GM19324 (cell line): Measurements from ENCODE around the gene ANGPTL4.
"Not testable (repeated sequence)": the region's sequence is repeated elsewhere in the genome, so short reads cannot be mapped to it uniquely, and the experiment has no call there.

ENCODE experiments used
- ATAC-seq: cut with Tn5 transposase; IDR thresholded peaks from one replicate; pipeline ENCODE4 v1.9.1; 2021; ENCODE audit warnings: mild to moderate bottlenecking, moderate library complexity; ENCODE audit not compliant: unreplicated experiment, low FRiP score

ANGPTL4 gene

DNA sequence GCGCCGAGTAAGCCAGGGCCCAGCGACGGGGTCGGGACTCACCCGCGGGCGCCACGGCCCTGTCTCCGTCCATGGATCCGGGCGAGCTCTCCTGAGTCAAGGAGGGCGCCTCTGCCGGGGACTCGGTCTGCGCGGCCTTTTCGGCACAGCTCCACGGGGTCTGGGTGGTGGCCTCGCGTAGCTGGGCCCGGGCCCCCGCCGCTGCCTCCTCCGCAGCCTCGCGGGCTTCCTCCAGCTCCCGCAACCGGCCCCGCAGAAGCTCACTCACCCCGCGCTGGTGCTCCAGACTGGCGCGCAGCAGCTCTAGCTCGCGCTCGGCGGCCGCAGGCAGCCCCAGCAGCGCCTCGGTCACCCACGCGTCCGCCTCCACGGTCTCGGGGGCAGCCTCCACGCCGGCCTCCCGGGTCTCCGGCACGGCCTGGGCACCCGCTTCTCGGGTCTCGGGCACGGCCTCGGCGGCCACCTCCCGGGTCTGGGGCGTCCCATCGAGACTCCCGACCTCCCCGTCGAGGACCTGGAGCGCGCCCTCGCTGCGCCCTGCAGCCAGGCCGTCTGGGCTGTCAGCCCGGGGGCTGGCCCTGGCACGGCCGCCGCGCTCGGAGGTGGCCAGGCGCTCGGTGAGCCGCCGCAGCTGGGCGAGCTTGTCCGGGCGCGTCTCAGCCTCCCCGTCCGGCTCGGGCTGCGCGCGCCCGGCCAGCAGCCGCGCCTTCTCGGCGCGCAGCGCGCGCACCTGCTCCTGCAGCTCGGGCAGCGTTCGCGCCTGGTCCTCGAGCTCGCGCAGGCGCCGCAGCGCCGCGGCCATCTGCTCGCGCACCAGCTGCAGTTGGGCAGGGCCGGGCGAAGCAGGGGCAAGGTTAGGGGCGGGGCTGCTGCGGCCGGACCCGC is 29.3 kb upstream of the ANGPTL4 start:
- ATAC-seq, result no peak

DNA sequence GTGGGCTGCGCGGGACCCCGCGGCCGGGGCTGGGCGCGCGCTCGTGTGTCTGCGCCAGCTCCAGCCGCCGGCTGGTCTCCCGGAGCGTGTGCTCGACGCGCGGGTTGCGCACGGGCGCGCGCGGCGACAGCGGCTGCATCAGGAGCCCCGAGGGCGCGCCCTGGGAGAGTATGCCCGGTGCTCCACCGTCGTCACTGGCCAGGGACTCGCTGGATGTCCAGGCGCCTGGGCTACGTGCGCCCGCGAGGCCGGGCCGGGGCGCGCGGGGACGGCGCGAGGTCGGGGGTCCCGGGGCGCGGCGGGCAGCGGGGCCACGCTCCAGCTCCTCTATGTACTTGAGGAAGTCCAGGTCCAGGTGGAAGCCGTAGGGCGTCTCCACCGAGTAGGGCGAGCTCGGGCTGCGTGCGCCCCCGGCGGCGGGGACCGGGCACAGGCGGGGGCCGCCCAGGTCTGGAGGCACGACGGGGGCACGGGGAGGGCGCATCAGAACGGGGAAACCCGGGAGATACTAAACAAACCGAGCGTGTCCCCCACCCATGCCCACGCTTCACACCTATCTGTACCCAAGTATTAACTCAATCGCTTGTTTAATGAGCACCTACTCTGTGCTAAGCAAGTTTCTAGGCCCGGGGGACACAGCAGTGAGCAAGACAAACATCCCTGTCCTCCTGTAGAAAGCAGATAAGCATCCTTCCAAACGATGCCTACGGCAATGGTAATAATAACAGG is 28.4 kb upstream of the ANGPTL4 start:
- ATAC-seq, result no peak

DNA sequence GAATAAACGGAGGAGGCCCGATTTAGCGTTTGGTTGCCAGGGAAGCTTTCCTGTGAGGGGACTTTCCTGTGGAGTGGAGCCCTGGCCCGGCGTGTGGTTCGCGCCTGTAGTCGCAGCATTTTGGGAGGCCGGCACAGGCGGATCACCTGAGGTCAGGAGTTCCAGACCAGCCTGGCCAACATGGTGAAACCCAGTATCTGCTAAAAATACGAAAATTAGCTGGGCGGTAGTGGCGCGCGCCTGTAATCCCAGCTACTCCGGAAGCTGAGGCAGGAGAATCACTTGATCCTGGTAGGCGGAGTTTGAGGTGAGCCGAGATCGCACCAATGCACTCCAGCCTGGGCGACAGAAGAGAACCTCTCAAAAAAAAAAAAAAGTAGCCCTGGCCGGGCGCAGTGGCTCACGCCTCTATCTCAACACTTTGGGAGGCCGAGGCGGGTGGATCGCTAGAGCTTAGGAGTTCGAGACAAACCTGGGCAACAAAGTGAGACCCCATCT is 27.8 kb upstream of the ANGPTL4 start:
- ATAC-seq, result no peak

DNA sequence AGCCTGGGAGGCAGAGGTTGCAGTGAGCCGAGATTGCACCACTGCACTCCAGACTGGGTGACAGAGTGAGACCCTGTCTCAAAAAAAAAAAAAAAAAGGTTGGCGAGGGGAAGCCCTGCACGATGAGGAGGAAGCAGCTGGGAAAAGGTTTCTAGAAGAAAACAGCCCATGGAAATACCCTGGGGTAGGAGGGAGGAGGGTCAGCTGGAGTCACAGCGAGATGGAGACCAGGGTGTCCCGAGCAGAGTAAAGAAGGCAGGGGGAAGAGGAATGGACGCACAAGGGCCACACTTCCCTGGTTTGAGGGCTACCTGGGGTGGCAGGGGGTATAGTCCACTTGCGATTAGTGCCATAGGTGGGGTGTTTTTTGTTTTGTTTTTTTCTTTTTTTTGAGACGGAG is 27.3 kb upstream of the ANGPTL4 start:
- ATAC-seq, result no peak

DNA sequence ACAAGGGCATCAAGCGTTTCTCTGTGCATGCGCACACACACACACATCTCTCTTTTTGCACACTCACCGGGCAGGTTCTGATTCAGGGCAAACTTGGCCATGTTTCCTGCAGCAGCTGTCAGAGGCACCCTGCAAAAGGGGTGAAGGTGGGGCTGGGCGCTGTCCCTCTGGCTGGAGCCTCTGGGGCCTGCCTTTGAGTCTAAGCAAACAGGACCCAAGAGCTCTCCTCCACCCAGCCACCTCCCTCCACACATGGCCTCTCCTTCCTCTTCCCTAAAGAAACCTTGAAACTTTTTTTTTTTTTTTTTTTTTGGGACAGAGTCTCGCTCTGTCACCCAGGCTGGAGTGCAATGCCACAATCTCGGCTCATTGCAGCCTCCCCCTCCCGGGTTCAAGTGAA is 26.2 kb upstream of the ANGPTL4 start:
- no peak for ATAC-seq

DNA sequence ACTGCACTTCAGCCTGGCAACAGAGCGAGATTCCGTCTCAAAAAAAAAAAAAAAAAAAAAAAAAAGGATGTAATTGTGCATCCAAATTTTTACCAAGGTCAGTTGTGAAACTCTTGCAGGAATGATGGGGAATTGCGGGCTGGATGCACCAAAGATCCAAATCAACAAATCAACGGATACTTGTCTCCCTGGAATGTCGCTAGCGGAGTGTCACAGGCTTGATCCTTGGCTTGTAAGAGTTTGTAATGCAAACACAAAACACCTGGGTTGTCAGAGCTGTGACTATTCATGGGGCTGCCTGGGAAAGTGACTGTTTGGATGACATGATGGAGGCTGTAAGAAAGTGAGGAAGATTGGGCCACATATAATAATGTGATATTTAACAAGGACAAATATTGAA is 25.1 kb upstream of the ANGPTL4 start:
- no peak for ATAC-seq

DNA sequence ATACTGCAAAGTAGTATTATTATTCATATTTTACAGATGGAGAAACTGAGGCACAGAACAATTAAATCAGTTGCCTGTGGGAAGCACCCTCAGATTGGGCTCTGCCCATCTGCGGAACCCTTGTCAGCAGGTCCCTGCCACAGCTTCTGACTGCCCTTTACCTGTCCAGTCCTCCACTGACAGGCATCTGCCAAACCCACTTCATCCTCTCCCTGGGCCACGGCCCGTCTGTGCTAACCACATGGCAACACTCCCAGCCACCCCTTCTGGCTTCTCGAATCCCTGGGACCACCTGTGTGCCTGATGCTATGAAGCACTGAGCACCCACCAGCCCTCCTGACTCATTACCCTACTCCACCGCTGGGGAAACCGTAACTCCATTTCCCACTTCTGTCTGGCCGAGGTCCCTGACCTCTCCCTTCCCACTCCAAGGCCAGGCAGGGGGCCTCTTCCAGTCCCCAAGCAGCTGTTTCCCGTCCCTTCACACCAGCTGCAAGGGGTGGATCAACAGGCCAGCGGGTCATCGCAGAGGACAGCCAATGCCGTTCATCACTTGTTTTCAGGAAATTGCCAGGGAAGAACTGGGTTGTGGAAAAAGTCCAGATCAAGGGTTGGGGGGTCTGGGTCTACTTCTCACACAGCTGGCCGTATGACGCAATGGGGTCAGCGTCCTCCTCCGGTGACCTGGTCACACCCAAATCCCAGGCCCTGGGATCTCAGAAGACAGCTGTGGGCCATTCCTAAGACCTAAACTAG is 23.4 kb upstream of the ANGPTL4 start:
- ATAC-seq, result no peak

DNA sequence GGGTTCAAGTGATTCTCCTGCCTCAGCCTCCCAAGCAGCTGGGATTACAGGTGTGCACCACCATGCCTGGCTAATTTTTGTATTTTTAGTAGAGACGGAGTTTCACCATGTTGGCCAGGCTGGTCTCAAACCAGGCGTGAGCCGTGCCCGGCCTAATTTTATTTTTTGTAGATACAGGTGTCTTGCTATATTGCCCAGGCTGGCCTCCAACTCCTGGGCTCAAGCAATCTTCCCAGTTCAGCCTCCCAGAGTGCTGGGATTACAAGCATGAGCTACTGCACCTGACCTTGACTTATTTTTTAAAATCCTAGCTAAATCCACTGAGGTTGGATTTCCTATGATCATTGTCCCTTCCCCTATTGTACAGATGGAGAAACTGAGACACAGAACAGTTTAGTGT is 22.5 kb upstream of the ANGPTL4 start:
- not testable (repeated sequence) for ATAC-seq

DNA sequence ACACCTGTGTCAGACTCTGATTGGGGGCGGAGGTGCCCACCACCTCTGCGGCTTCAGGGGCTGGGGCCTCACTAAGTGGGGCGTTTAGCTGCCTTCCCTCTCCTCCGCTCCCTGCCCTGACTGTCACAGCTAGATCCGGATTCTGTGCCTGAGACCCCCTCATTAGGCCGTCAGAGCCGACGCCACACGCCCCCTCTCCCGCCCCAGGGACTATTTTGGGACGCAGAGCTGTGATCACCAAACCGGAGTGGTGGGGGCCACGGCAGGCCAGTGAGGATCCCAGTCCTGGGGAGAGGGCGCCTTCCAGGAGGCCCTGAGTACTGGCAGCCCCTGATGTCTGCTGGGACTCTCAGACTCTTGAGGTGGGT is 21.7 kb upstream of the ANGPTL4 start:
- no peak for ATAC-seq

DNA sequence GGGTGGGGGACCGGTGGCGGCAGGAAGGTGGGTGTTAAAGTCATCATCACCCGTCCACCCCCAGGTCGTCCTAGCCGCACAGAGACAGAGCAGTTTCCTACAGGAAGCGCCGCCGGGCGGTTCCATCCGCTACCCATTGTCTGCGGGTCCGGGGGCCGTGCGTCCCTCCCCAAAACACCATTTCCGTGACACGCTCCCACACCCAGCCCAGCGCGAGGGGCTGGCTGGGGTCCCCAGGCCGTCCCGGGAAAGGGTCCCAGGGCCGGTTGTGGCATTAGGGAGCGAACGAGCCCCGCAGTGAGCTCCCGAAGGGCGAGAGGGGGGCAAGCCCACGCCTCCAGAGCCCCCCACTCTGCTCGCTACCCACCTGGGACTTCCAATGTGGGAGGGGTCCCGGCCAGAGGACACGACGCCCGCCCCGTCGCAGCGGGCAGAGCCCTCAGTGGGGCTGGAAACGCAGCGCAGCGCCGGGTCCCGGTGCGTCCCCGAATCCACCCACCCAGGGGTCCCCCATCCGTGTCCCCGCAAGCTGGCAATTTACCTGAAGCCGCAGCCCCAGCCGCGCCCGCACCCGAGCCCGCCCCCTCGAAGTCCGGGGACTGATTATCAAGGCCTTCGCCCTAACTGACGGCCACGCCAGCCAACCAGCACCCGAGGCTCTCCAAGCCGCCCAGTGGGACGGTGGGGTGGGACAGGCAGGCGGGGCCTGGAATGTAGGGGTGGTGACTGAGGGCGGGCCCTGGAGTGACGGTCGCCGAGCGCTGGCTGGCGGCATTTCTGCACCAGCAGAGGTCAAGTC is 21.1 kb upstream of the ANGPTL4 start, which contains the start of gene KANK3:
Gene KANK3 (minus strand): TSS at position 579 of the 799 bp plus-strand sequence. CDS start 5,434 bp downstream, outside the sequence.
- ATAC-seq, result peak; percentile 62

DNA sequence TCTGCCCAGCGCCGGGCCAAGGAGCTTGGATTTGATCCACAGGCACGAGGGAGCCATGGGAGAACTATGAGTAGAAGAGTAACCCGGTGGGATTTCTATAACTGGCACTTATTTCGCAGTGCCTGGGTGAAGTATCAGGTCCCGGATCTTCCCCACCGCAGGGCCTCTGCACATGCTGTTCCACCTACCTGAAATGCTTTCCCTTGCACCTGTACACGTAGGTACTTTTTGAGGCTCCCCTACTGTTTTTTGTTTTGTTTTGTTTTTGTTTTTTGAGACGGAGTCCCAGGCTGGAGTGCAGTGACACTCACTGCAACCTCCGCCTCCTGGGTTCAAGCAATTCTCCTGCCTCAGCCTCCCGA is 20.5 kb upstream of the ANGPTL4 start:
- no peak for ATAC-seq

DNA sequence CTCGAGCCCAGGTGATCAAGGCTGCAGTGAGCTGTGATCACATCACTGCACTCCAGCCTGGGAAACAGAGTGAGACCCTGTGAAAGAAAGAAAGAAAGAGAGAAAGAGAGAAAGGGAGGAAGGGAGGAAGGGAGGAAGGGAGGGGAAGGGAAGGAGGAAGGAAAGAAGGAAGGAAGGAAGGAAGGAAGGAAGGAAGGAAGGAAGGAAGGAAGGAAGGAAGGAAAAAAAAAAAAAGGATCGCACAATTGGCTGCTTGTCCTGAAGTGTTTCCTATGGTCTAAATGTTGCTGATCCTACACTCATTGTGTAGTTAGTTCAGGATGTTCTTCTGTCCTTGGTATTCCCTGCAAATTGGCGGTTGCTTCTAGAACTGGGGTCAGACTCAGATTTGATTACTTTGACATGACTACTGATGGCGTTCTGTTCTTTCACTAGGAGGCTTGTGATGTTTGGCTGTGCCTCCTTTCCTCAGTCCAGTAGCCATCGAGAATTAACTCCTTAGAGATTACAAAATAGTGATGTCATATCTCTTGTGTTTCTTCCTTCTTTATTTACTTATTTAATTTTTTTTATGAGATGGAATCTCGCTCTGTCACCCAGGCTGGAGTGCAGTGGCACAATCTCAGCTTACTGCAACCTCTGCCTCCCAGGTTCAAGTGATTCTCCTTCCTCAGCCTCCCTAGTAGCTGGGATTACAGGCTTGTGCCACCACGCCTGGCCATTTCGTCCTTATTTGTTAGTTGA is 14.2 kb upstream of the ANGPTL4 start:
- ATAC-seq, result not testable (repeated sequence)

DNA sequence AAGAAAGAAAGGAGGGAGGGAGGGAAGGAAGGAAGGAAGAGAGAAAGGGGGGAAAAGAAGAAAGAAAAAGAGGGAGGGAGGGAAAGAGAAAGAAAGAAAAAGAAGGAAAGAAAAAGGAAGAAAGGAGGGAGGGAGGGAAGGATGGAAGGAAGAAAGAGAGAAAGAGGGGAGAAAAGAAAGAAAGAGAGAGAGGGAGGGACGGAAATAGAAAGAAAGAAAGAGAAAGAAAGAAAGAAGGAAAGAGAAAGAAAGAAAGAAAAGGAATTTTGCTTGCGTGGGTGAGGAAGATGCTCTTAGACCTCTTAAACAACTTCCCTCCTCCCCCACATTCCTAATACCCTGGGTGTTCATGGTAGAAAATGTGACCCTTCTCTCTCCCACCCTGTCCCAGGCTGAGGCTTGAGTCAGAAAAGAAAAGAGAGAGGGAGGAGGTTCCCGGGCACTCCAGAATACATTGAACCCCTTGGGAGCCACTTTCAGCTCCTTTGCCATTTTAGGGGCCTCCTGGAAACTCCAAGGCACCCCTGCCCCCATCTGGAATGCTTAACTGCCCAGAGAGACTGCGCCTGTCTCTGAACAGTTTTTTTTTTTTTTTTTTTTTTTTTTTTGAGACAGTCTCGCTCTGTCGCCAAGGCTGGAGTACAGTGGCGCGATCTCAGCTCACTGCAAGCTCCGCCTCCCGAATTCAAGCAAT is 11.7 kb upstream of the ANGPTL4 start:
- no peak for ATAC-seq

DNA sequence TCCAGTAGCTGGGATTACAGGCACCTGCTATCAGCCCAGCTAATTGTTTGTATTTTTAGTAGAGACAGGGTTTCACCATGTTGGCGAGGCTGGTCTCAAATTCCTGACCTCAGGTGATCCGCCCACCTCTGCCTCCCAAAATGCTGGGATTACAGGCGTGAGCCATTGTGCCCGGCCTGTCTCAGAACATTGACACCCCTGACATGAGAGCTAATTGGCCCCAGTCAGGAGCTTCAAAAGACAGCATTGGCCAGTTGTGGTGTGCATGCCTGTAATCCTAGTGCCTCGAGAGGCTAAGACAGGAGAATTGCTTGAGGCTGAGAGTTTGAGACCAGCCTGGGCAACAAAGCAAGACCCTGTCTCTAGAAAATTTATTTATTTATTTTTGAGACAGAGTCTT is 11.1 kb upstream of the ANGPTL4 start:
- not testable (repeated sequence) for ATAC-seq

DNA sequence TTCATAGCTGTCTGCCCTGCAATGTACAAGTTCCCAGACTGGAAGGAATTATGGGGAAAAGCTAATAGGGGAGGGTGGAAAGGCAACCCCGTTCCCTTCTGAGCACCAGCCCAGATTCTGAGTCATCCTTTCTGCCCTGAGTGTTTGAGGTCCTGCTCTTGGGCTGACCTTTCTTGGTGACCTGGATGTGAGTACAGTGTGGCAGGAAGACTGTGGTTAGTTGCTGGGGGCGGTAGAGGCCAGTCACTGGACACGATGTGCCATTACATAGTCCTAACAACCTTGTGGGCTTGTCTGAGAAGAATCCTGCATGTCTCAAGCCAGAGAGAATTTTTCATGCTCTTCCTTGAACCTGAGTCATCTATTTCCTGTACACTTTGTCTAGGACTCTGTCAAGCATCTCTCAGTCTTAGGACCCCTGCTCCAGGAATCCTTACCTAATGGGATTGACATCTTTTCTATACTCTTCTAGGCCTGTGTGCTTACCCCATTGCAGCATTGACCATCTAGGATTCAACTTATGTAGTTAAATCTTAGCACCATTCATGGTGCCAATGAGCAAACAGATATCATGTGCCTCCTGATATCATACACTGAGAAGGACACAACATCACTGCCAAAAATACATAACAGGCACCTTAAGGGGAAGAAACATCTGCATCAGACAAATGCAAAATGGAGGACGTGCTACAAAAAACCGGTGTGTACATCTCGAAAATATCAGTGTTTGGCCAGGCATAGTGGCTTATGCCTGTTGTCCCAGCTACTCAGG is 8.1 kb upstream of the ANGPTL4 start:
- no peak for ATAC-seq

DNA sequence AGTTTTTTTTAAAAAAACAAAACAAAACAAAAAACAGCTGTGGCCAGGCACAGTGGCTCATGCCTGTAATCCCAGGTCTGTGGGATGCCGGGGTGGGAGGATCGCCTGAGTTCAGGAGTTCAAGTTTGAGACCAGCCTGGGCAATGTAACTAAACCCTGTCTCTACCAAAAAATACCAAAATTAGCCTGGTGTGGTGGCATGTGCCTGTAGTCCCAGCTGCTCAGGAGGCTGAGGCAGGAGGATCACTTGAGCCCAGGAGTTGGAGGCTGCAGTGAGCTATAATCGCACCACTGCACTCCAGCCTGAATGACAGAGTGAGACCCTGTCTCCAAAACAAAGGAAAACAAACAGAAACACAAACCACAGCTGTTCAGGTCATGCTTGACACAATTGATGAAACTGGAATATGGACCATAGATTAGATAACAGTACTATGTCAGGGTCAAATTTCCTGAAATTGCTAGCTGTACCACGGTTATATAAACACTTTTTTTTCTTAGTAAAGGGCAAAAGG is 6.9 kb upstream of the ANGPTL4 start:
- ATAC-seq, result no peak

DNA sequence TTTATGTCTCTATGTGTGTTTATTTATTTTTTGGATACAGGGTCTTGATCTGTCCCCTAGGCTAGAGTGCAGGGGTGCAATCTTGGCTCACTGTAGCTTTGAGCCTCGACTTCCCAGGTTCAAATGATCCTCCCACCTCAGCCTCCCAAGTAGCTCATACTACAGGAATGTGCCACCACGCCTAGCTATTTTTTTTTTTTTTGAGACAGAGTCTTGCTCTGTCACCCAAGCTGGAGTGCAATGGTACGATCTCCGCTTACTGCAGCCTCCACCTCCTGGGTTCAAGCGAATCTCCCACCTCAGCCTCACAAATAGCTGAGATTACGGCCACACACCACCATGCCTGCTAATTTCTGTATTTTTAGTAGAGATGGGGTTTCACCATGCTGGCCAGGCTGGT is 5.0 kb upstream of the ANGPTL4 start:
- no peak for ATAC-seq

DNA sequence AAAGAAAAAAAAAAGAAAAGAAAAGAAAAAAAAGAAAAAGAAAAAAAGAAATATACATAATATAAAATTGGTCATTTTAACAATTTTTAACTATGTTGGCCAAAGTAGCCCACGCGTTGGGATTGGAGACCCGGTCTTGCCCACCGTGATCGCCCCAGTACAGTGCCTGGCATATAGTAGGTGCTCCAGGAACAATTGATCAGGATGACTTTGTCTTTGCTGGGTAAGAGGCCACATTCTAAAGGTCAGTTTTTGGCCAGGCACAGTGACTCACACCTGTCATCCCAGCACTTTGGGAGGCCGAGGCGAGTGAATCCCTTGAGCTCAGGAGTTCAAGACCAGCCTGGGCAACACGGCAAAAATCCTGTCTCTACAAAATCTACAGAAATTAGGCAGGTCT is 3.8 kb upstream of the ANGPTL4 start:
- ATAC-seq, result no peak
